Type B pancreatic cell (in vitro differentiated cells): ENCODE data around the gene AASS. TPM values are rescaled to one million over a fixed set of nuclear protein-coding genes. Genes with fewer than 3 reads are reported as not detected.

Experiments
- DNase-seq: peaks from one replicate; pipeline ENCODE4 v3.0.0; 2021; ENCODE audit warnings: mixed read lengths; ENCODE audit not compliant: unreplicated experiment; ENCODE audit errors: extremely low spot score
- H3K27ac Mint-ChIP-seq: 2 replicates; pipeline ENCODE4 v1.8.0; 2021; ENCODE audit warnings: mild to moderate bottlenecking, mixed read lengths
- H3K27me3 Mint-ChIP-seq: 2 replicates; pipeline ENCODE4 v1.8.0; 2021; ENCODE audit warnings: mixed read lengths
- H3K36me3 Mint-ChIP-seq: 2 replicates; pipeline ENCODE4 v1.8.0; 2021; ENCODE audit warnings: mixed read lengths
- H3K4me1 Mint-ChIP-seq: one replicate; pipeline ENCODE4 v1.8.0; 2021; ENCODE audit warnings: mixed read lengths; ENCODE audit not compliant: unreplicated experiment
- H3K4me3 Mint-ChIP-seq: 2 replicates; pipeline ENCODE4 v1.8.0; 2021; ENCODE audit warnings: mild to moderate bottlenecking, mixed read lengths
- H3K9me3 Mint-ChIP-seq: 2 replicates; pipeline ENCODE4 v1.8.0; 2021; ENCODE audit warnings: mixed read lengths
- CTCF ChIP-seq: fragments of 200-600 bp; sonication (generic); conservative IDR thresholded peaks from 2 replicates; pipeline ENCODE4 v1.5.0; 2021; ENCODE audit warnings: antibody characterized with exemption, mild to moderate bottlenecking
- total RNA-seq: library from RNA; stranded (reverse); gene quantifications from 2 replicates; pipeline ENCODE4 v1.2.1, GENCODE V29; 2021; ENCODE audit warnings: low replicate concordance

The AASS gene
- total RNA-seq, 1 donor from 2014 or later, result 40.8 TPM

DNA sequence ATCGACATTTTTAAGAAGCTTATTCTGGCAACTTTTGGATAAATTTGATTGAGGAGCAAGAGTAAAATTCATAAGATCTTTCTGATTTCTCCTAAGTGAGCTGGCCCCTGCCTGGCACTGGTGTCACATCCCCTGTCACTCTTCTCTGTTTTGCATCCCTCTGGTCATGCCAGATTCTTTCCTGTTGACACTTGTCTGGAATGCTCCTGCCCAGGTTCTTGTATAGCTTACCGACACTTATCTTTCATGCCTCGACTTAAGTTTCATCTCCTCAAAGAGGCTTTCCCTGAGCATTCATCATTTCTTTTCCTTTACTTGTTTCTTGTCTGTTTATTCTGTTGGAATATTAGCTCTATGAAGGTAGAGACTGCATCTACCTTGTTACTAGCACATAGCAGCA, 22.2 kb upstream of the AASS start:
- Mint-ChIP-seq H3K27me3 (peaks cover 2% of the 10 kb centered on the region), H3K4me3 (no peak overlapping the region), H3K36me3 (no peaks in the 10 kb centered on the region), H3K9me3 (no peaks in the 10 kb centered on the region), H3K27ac (no peak overlapping the region), H3K4me1 (no peaks in the 10 kb centered on the region)
- TF ChIP-seq CTCF, result no peak
- DNase-seq, result no peak

- DNase-seq, result no peak
- no peak for TF ChIP-seq CTCF
- Mint-ChIP-seq H3K4me3 (no peak overlapping the region), H3K27ac (no peak overlapping the region), H3K9me3 (no peaks in the 10 kb centered on the region), H3K27me3 (no peaks in the 10 kb centered on the region), H3K4me1 (no peaks in the 10 kb centered on the region), H3K36me3 (no peaks in the 10 kb centered on the region)
These were observed 17.6 kb upstream of the AASS start for GRCh38 chr7:122161628-122162027.

- Mint-ChIP-seq H3K4me3 (no peak overlapping the region), H3K36me3 (no peaks in the 10 kb centered on the region), H3K4me1 (no peaks in the 10 kb centered on the region), H3K9me3 (no peaks in the 10 kb centered on the region), H3K27me3 (no peaks in the 10 kb centered on the region), H3K27ac (no peak overlapping the region)
- TF ChIP-seq CTCF, result no peak
- DNase-seq, result no peak
These were observed 11.5 kb upstream of the AASS start for GRCh38 chr7:122155566-122155965.

GRCh38 chr7:122148878-122149277, 4.8 kb upstream of the AASS start:
- DNase-seq, result no peak
- Mint-ChIP-seq H3K27me3 (peaks cover 4% of the 10 kb centered on the region), H3K9me3 (no peaks in the 10 kb centered on the region), H3K4me1 (peaks cover 7% of the 10 kb centered on the region), H3K27ac (no peak overlapping the region), H3K36me3 (no peaks in the 10 kb centered on the region), H3K4me3 (no peak overlapping the region)
- TF ChIP-seq CTCF, result no peak

GRCh38 chr7:122148081-122148480, 4.0 kb upstream of the AASS start:
- Mint-ChIP-seq H3K4me3 (no peak overlapping the region), H3K9me3 (no peaks in the 10 kb centered on the region)

More at GRCh38 chr7:122148081-122148480, 4.0 kb upstream of the AASS start:
- Mint-ChIP-seq H3K27ac (no peak overlapping the region), H3K4me1 (peaks cover 7% of the 10 kb centered on the region), H3K27me3 (peaks cover 9% of the 10 kb centered on the region), H3K36me3 (no peaks in the 10 kb centered on the region)
- no peak for DNase-seq
- no peak for TF ChIP-seq CTCF
